Kasumi-1 (cell line): Measurements from ENCODE around the gene YRDC.
"Not testable (repeated sequence)": the region's sequence is repeated elsewhere in the genome, so short reads cannot be mapped to it uniquely, and the experiment has no call there.

ENCODE experiments used
- DNase-seq, 2 experiments: peaks; one replicate each; lab custom pipeline; 2025; lab: John Stamatoyannopoulos, UW

Gene YRDC

GRCh38 chr1:37821481-37821880, 13.5 kb upstream of the YRDC start:
- no peak for DNase-seq

- peak in 1 of 2 experiments; percentile 4 for DNase-seq
These were observed 9.5 kb upstream of the YRDC start for GRCh38 chr1:37817481-37817880.

GRCh38 chr1:37814252-37814651, 6.2 kb upstream of the YRDC start:
- DNase-seq = no peak

- no peak for DNase-seq
These were observed 5.6 kb upstream of the YRDC start for GRCh38 chr1:37813529-37814145.

GRCh38 chr1:37811027-37811655, 3.1 kb upstream of the YRDC start:
- peak; percentile 85 to 92 for DNase-seq

- DNase-seq = no peak
These were observed 1.9 kb upstream of the YRDC start for GRCh38 chr1:37809942-37810341.

GRCh38 chr1:37808369-37809319, 636 bp upstream of the YRDC start:
- DNase-seq = peak; percentile 60 to 62

GRCh38 chr1:37807220-37807554, 821 bp downstream of the YRDC start:
- no peak for DNase-seq

- DNase-seq = no peak
These were observed 5.6 kb downstream of the YRDC start for GRCh38 chr1:37802439-37802838.

- no peak for DNase-seq
These were observed 10.2 kb downstream of the YRDC start for GRCh38 chr1:37797750-37798345.

GRCh38 chr1:37795340-37796125, 12.5 kb downstream of the YRDC start:
- DNase-seq = no peak

GRCh38 chr1:37794372-37795339, 13.4 kb downstream of the YRDC start:
- peak in 1 of 2 experiments; percentile 23 for DNase-seq

- peak; percentile 34 to 50 for DNase-seq
These were observed 14.1 kb downstream of the YRDC start, which contains the start of gene MANEAL for GRCh38 chr1:37793773-37794371. Gene MANEAL (plus strand): TSS chr1:37793847. CDS start chr1:37794183, 336 bp downstream.

GRCh38 chr1:37792943-37793686, 14.9 kb downstream of the YRDC start:
- no peak for DNase-seq

GRCh38 chr1:37782491-37782890, 25.5 kb downstream of the YRDC start:
- DNase-seq = no peak

- no peak for DNase-seq
These were observed 29.4 kb downstream of the YRDC start for GRCh38 chr1:37778654-37779053.

- no peak for DNase-seq
These were observed 31.0 kb downstream of the YRDC start for GRCh38 chr1:37776946-37777516.

GRCh38 chr1:37771440-37771839, 36.6 kb downstream of the YRDC start:
- not testable (repeated sequence) for DNase-seq

- DNase-seq = no peak
These were observed 40.5 kb downstream of the YRDC start for GRCh38 chr1:37767488-37767887.
